H1 (cell line): ENCODE measurements around the gene ZNF101.

Source experiments
- CTCF ChIP-seq, 3 experiments: IDR thresholded peaks; 1 replicate in 2 of 3; 2 replicates in 1 of 3; pipeline versions ENCODE4 v1.5.1 to v1.6.1; 2011; ENCODE audit warnings: low read length in 3 of 3, mild to moderate bottlenecking in 3 of 3, inconsistent platforms in 2 of 3, low read depth in 1 of 3, moderate library complexity in 1 of 3; ENCODE audit not compliant: insufficient read depth in 1 of 3; ENCODE audit errors: control extremely low read depth in 1 of 3
- EP300 ChIP-seq, 2 experiments: IDR thresholded peaks; 1 replicate in 1 of 2; 2 replicates in 1 of 2; pipeline ENCODE4 v1.6.1; 2011 to 2012; ENCODE audit warnings: low read depth in 2 of 2, low read length in 2 of 2, mild to moderate bottlenecking in 2 of 2, borderline replicate concordance in 1 of 2, inconsistent platforms in 1 of 2, moderate library complexity in 1 of 2
- JUND ChIP-seq: IDR thresholded peaks from 2 replicates; pipeline ENCODE4 v1.6.1; 2011; ENCODE audit warnings: mild to moderate bottlenecking, improper control_type of control experiment, low read length
- MAFK ChIP-seq: IDR thresholded peaks from 2 replicates; pipeline ENCODE4 v1.6.1; 2012; ENCODE audit warnings: low read depth, mild to moderate bottlenecking, improper control_type of control experiment, low read length
- POLR2A ChIP-seq, 2 experiments: IDR thresholded peaks; 1 replicate in 1 of 2; 2 replicates in 1 of 2; pipeline ENCODE4 v1.6.1; 2011; ENCODE audit warnings: low read depth in 2 of 2, low read length in 2 of 2, mild to moderate bottlenecking in 2 of 2; ENCODE audit errors: control extremely low read depth in 1 of 2
- SP1 ChIP-seq: IDR thresholded peaks from 2 replicates; pipeline ENCODE4 v1.6.1; 2011; ENCODE audit warnings: low read depth, low read length
- TEAD4 ChIP-seq: IDR thresholded peaks from 2 replicates; pipeline ENCODE4 v1.6.1; 2012; ENCODE audit warnings: low read depth, low read length, inconsistent platforms, mixed read lengths
- YY1 ChIP-seq: IDR thresholded peaks from 2 replicates; pipeline ENCODE4 v1.6.1; 2011; ENCODE audit warnings: low read depth, mild to moderate bottlenecking, low read length

- no peak for TF ChIP-seq YY1
- TF ChIP-seq TEAD4, result no peak
- TF ChIP-seq JUND, result no peak
- no peak for TF ChIP-seq CTCF (IDR thresholded peaks at IDR 0.05; ENCODE audit: control extremely low read depth in 1 of 3, insufficient read depth in 1 of 3, low read depth in 1 of 3, low read length in 3 of 3)
- TF ChIP-seq EP300 (IDR thresholded peaks at IDR 0.05; ENCODE audit: borderline replicate concordance in 1 of 2, low read depth in 2 of 2, low read length in 2 of 2), result no peak
- TF ChIP-seq POLR2A (IDR thresholded peaks at IDR 0.05; ENCODE audit: control extremely low read depth in 1 of 2, low read depth in 2 of 2, low read length in 2 of 2), result no peak
- TF ChIP-seq SP1, result no peak
- no peak for TF ChIP-seq MAFK
Observed at GRCh38 chr19:19662344-19662743, 6.3 kb upstream of the ZNF101 start.
